Hepatocyte (in vitro differentiated cells): ENCODE measurements around the gene KDM2A.

Source experiments
- CTCF ChIP-seq: fragments of 200-600 bp; sonication (generic); IDR thresholded peaks from 2 replicates; pipeline ENCODE4 v1.5.1; 2016; ENCODE audit warnings: antibody characterized with exemption, mild to moderate bottlenecking; ENCODE audit not compliant: poor library complexity
- EZH2 ChIP-seq: fragments of 200-600 bp; sonication (generic); IDR thresholded peaks from 2 replicates; pipeline ENCODE4 v1.6.1; 2016; ENCODE audit warnings: antibody characterized with exemption, mild to moderate bottlenecking, borderline replicate concordance
- EZH2phosphoT487 ChIP-seq: fragments of 200-600 bp; sonication (generic); IDR thresholded peaks from one replicate; pipeline ENCODE4 v1.6.1; 2018; ENCODE audit warnings: antibody characterized with exemption, mild to moderate bottlenecking, low read depth, moderate library complexity; ENCODE audit not compliant: unreplicated experiment, severe bottlenecking

- TF ChIP-seq CTCF (no peak), EZH2phosphoT487 (no peak), EZH2 (no peak)
Measured at GRCh38 chr11:67120456-67120855, 1.4 kb downstream of the KDM2A start.
